NCI-H82 (cell line): Measurements from ENCODE around the gene CERS6.
"Not testable (repeated sequence)": the region's sequence is repeated elsewhere in the genome, so short reads cannot be mapped to it uniquely, and the experiment has no call there.

Experiments used
- DNase-seq: peaks from one replicate; lab custom pipeline; 2025; lab: John Stamatoyannopoulos, UW

Gene CERS6

GRCh38 chr2:168773719-168774521, 317.8 kb downstream of the CERS6 start:
- DNase-seq, result peak; percentile 53

DNA sequence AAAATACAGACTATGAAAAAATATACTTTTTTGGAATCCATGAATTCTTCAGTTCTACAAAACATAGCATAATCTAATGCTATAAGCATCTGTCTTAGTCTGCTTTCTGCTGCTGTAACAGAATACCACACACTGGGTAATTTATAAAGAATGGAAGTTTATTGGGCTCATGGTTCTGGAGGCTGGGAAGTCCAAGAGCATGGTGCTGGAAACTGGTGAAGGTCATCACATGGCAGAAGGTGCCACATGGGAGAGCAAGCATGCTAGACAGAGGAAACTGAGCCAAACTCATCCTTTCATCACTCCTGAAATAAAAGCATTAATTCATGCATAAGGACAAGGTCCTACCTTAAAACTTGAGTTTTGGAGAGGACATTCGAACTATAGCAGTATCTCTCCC, 319.8 kb downstream of the CERS6 start:
- no peak for DNase-seq

GRCh38 chr2:168780669-168781071, 324.6 kb downstream of the CERS6 start:
- no peak for DNase-seq

DNA sequence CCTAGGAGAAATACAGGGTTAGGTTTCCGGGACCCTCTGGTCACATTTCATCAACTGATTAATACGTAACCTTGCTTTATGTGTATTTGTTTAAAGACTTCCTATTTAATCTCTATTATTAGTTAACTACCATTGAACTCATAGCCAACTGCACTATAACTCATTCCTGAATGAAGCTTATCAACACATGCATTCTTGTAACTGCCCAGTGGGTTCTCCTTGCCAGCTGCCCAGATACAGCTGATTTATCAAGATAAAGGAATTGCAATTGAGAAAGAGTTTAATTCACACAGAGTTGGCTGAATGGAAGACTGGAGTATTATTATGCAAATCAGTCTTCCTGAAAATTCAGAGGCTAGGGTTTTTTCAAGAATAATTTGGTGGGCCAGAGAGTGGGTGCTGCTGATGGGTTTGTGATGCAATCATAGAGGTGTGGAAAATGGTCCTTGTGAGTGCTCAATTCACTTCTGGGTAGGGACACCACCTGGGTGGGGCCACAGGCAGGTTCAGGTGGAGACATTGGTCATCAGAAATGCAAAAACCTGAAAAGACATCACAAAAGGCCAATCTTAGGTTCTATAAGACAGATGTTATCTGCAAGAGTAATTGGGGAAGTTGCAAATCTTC, 325.2 kb downstream of the CERS6 start:
- DNase-seq, result no peak

DNA sequence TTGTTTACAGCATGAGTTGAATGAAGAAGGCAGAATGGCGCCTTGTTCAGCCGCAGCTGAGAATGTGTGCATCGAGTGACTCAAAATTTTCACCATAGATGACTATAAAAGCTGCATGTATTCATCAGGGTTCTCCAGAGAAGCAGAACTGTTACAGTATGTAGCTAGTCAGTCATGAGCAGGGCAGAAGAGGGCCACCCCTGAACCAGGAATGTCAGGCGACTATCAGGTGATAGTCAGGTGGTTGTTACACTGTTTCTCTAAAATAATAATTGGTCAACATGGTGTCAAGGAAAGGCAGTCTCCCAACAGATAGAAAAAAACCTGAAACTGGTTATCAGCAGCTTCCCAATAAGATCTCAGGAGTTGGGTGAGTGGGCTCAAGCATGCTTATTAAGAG, 326.2 kb downstream of the CERS6 start:
- DNase-seq, result no peak

DNA sequence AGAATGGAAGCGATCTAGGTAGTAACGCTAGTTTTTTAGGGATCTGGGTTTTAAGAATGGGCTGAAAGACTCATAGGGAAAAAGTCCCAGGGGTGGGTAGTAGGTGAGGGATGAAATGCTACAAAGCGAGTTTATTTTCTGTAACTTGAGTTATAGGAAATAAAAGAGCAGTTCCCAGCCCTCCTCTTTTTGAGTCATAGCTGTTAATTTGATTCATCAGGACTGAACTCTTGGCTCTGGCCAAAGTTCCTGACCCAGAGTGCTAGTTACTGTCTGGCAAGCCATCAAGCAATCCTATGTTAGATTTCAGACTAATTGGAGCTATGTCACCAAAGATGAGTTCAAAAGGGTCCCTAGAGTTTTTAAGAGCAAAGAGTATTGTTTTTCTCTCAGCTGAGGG, 328.9 kb downstream of the CERS6 start:
- no peak for DNase-seq

- no peak for DNase-seq
These were observed 331.2 kb downstream of the CERS6 start for GRCh38 chr2:168787098-168787781.

DNA sequence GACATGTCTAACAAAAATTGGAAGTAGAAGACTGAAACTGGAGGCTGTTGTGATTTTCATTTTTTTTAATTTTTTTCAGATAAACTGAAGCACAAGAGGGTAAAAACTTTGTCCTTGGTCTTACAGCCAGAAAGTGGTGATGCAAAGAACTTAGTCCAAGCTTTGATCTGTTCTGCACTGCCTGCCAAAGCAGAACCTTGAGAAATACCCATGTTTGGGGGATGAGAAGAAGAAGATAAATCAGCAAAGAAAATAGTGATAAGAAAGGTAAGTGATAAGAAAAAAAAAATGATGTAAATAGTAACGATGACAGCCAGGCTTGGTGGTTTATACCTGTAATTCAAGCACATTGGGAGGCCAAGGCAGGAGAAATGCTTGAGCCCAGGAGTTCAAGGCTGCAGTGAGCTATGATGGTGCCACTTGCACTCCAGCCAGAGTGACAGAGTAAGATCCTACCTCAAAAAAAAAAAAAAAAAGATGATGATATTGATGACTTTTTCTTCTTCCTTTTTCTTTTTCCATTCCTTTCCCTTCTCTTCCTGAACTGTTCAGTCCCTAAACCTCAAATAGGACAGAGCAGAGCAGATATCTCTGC, 331.8 kb downstream of the CERS6 start:
- no peak for DNase-seq

- DNase-seq, result no peak
These were observed 333.7 kb downstream of the CERS6 start for GRCh38 chr2:168789776-168790175.

DNA sequence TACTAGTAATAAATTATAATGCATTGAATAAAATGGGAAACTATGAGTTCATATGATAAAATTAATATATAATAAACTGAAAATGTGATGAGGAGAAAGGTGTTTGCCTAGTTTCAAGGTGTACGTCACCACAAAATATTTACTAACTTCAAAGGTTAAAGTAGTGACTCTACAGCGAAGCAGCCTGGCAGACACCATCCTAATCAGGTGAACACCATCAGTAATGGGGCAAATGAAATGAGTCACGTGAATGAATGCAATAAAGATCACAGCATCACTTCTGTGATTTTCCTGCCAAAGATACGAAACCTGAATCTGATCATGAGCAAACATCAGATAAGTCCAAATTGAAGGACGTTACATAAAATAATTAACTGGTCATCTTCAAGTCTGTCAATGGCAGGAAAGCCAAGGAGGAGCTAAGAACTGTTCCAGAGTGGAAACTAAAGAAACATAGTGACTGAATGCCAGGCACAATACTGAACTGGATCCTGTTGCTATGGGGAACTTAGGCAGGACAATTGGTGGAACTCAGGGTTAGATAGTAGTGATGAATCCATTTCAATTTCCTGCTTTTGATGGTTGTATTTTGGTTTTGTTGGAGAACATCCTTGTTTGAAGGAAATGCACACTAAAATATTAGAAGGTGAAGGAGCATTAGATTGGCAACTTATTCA, 334.3 kb downstream of the CERS6 start:
- DNase-seq, result no peak

- not testable (repeated sequence) for DNase-seq
These were observed 335.1 kb downstream of the CERS6 start for GRCh38 chr2:168791140-168791539.

- no peak for DNase-seq
These were observed 337.5 kb downstream of the CERS6 start for GRCh38 chr2:168793596-168793995.

GRCh38 chr2:168794968-168795367, 338.9 kb downstream of the CERS6 start:
- no peak for DNase-seq

DNA sequence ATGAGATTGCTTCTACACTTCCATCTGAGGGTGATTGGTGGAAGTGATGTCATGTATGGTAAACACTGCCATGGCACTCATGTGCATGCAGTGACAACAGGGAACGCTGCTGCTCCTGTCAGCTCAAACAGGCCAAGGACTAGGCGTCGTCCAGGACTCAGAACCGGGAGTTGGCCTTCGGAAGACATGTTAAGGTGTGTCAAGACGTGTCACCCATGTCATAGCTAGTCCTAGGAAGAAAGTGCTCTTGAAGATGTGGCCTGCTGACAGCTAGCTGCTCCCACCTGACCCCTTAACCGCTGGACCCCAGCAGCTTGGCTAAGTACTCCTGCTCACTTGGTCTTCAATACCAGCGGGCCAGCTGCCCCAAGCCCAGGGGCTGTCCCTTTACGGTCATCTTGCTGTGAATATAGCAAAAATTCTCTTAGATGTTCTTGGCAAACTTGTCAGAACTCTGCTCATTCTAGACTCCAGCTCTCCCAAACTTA, 340.1 kb downstream of the CERS6 start:
- no peak for DNase-seq

- DNase-seq, result no peak
These were observed 340.7 kb downstream of the CERS6 start for GRCh38 chr2:168796583-168797285.

DNA sequence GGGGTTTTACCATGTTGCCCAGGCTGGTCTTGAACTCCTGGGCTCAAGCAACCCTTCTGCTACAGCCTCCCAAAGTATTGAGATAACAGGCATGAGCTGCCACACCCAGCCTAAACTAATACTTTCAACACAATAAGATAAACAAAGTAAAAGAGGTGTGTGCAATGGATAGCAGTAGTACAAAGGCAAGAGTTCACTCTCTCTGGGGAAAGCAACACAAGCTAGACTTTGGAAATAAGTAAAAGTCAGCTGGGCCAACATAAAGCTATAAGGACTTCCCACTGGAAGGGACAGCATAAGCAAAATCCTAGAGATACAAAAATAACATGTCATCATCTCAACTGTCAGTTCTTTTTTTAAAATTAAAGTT, 341.2 kb downstream of the CERS6 start:
- DNase-seq, result no peak

DNA sequence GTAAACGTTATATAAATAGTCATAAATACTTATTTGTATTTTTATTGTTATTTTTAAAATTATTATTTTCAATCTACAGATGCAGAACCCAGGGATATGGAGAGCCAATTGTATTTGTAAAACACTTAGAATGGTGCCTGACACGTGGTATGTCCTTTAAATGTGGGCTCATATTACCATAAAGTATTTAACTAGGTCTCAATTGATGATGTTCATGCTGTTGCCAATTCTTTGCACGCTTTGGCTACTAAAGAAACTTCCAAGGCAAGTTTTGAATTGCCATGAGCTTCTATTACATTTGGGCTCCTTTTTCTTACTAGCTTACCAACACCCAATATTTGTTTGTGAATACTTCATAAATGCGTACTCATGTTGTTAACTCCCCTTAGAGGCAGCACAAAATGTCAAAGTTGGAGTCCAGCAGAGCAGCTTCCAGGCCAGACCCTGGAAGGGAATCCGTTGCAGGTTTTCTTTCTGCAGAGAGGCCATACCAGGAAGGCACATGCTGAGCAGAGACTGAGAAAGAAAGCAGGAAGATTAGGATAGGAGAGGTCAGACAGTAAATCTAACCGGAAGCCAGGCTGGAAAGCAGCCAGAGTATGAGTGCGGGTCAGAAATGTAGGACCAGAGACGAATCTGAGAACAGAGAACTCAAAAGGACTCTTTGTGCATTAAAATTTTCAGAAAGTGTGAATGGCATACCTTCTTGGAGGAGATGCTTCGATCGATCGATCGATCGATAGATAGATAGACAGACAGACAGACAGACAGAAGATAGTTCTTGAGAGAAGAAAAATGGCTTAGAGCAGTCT, 342.2 kb downstream of the CERS6 start:
- DNase-seq, result no peak

DNA sequence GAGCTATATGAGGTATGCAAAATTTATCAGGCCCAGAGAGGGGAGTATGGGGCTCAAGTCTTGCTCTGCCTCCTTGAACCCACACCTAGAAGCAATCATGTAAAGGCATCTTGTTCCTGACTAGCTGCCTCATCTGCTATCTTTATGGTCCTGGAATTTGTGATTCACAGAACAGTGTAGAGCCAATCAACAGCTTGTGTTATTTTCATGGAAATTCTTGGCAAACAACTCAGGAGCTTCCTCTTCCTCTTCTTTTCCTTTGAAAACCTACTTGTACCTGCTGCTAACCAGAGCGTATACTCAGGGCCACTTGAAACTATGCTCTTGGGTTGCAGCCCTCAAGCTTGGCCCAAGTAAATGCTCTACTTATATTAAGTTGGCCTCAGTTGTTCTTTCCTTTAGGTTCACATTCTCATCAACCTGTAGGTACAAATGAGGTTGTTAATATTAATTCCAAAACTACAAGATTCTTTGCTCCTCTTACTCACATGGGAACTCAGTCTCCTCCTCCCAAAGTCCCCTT, 342.9 kb downstream of the CERS6 start:
- DNase-seq, result no peak

DNA sequence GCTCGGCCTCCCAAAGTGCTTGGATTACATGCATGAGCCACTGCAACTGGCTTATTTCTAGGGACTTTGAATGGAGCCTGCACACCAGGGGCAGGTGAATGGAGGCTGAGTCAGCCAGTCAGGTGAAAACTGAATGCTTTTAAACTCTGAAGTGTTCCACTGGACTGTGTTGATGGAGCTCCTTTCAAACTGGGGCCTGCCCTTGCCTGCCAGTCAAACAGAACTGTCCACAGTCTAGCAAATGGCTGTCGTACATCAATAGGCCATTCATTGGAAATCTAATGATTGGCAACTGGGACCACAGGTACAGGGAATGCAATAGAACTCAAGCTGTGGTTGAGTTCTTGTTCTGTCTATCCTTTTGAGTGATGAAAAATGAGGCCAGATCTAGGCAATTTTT, 345.4 kb downstream of the CERS6 start:
- DNase-seq, result no peak
